Measurements from ENCODE around the gene STON1.

GRCh38 chr2:48600917-48601316 lies 71.0 kb downstream of the STON1 start:
- TF ChIP-seq, protein P1, sequence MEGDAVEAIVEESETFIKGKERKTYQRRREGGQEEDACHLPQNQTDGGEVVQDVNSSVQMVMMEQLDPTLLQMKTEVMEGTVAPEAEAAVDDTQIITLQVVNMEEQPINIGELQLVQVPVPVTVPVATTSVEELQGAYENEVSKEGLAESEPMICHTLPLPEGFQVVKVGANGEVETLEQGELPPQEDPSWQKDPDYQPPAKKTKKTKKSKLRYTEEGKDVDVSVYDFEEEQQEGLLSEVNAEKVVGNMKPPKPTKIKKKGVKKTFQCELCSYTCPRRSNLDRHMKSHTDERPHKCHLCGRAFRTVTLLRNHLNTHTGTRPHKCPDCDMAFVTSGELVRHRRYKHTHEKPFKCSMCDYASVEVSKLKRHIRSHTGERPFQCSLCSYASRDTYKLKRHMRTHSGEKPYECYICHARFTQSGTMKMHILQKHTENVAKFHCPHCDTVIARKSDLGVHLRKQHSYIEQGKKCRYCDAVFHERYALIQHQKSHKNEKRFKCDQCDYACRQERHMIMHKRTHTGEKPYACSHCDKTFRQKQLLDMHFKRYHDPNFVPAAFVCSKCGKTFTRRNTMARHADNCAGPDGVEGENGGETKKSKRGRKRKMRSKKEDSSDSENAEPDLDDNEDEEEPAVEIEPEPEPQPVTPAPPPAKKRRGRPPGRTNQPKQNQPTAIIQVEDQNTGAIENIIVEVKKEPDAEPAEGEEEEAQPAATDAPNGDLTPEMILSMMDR (IDR thresholded peaks at IDR 0.05; ENCODE audit: low read length), result no peak
- TF ChIP-seq EZH2 (IDR thresholded peaks at IDR 0.05; ENCODE audit: borderline replicate concordance, low read length), result no peak
